GM12878 (cell line): ENCODE data around the gene PPFIBP1.

Source experiments
- CTCF ChIP-seq, 3 experiments: IDR thresholded peaks in 2 of 3; conservative IDR thresholded peaks in 1 of 3; 2 replicates each; pipeline ENCODE4 v1.5.1; 2011; ENCODE audit warnings: low read depth in 3 of 3, low read length in 3 of 3, mild to moderate bottlenecking in 3 of 3, control low read depth in 2 of 3, moderate library complexity in 2 of 3, inconsistent platforms in 1 of 3, mixed read lengths in 1 of 3; ENCODE audit not compliant: control insufficient read depth in 2 of 3, insufficient read depth in 1 of 3; ENCODE audit errors: extremely low read depth in 1 of 3
- E4F1 ChIP-seq: fragments of 450-650 bp; IDR thresholded peaks from 2 replicates; pipeline ENCODE4 v1.6.1; 2018; ENCODE audit warnings: borderline replicate concordance, mild to moderate bottlenecking; ENCODE audit not compliant: partially characterized antibody
- GABPA ChIP-seq: IDR thresholded peaks from 2 replicates; pipeline ENCODE4 v1.6.1; 2014; ENCODE audit warnings: antibody characterized with exemption, low read depth, mild to moderate bottlenecking, inconsistent platforms
- JUND ChIP-seq: IDR thresholded peaks from 2 replicates; pipeline ENCODE4 v1.6.1; 2012; ENCODE audit warnings: low read depth, mild to moderate bottlenecking, low read length, improper control_type of control experiment, moderate library complexity
- MEF2A ChIP-seq: IDR thresholded peaks from 2 replicates; pipeline ENCODE4 v1.6.1; 2011; ENCODE audit warnings: low read depth, mild to moderate bottlenecking, low read length, moderate library complexity; ENCODE audit not compliant: insufficient read depth
- POLR2A ChIP-seq: IDR thresholded peaks from 2 replicates; pipeline ENCODE4 v1.6.1; 2011; ENCODE audit warnings: low read depth, mild to moderate bottlenecking, low read length
- RAD21 ChIP-seq: IDR thresholded peaks from 2 replicates; pipeline ENCODE4 v1.6.1; 2011; ENCODE audit warnings: mild to moderate bottlenecking, low read depth, low read length, moderate library complexity; ENCODE audit not compliant: insufficient read depth
- RCOR1 ChIP-seq: conservative IDR thresholded peaks from 2 replicates; pipeline ENCODE4 v1.6.1; 2012; ENCODE audit warnings: low read depth, low read length, improper control_type of control experiment
- SIX5 ChIP-seq: IDR thresholded peaks from 2 replicates; pipeline ENCODE4 v1.6.1; 2011; ENCODE audit warnings: mild to moderate bottlenecking, low read depth, low read length, moderate library complexity; ENCODE audit not compliant: severe bottlenecking
- SMAD1 ChIP-seq: fragments of 450-650 bp; IDR thresholded peaks from 2 replicates; pipeline ENCODE4 v1.6.1; 2018; ENCODE audit warnings: mild to moderate bottlenecking, low read depth; ENCODE audit not compliant: partially characterized antibody
- SPI1 ChIP-seq: IDR thresholded peaks from 2 replicates; pipeline ENCODE4 v1.6.1; 2011; ENCODE audit warnings: low read depth, mild to moderate bottlenecking, low read length, moderate library complexity, borderline replicate concordance; ENCODE audit not compliant: insufficient read depth
- TAF1 ChIP-seq: IDR thresholded peaks from 2 replicates; pipeline ENCODE4 v1.6.1; 2011; ENCODE audit warnings: mild to moderate bottlenecking, low read depth, low read length, borderline replicate concordance
- USF1 ChIP-seq: IDR thresholded peaks from 2 replicates; pipeline ENCODE4 v1.6.1; 2011; ENCODE audit warnings: borderline replicate concordance, low read depth, mild to moderate bottlenecking, moderate library complexity, mixed read lengths, low read length; ENCODE audit not compliant: insufficient read depth; ENCODE audit errors: extremely low read length
- YY1 ChIP-seq: IDR thresholded peaks from 2 replicates; pipeline ENCODE4 v1.6.1; 2011; ENCODE audit warnings: low read depth, mild to moderate bottlenecking, low read length

- TF ChIP-seq RAD21 = no peak
- TF ChIP-seq YY1 = no peak
- no peak for TF ChIP-seq TAF1
- no peak for TF ChIP-seq CTCF (IDR thresholded peaks at IDR 0.05 in 2 of 3, conservative IDR thresholded peaks at IDR 0.05 in 1 of 3; ENCODE audit: control insufficient read depth in 2 of 3, extremely low read depth in 1 of 3, insufficient read depth in 1 of 3, low read depth in 3 of 3, low read length in 3 of 3)
- no peak for TF ChIP-seq E4F1
- no peak for TF ChIP-seq JUND
- TF ChIP-seq POLR2A = no peak
- TF ChIP-seq SIX5 = no peak
- TF ChIP-seq MEF2A = no peak
- no peak for TF ChIP-seq RCOR1
- TF ChIP-seq USF1 = no peak
- TF ChIP-seq SPI1 = no peak
- no peak for TF ChIP-seq SMAD1
- TF ChIP-seq GABPA = no peak
These were observed 22.0 kb upstream of the PPFIBP1 start for GRCh38 chr12:27502021-27502435.
